ENCODE data around the gene USP25. TPM values are rescaled to one million over a fixed set of nuclear protein-coding genes. Genes with fewer than 3 reads are reported as not detected.
"Not testable (repeated sequence)": the region's sequence is repeated elsewhere in the genome, so short reads cannot be mapped to it uniquely, and the experiment has no call there.

USP25 gene
- total and polyA plus RNA-seq, 8 donors = 8.2 to 91.6 (median 25.5) TPM

- DNase-seq = no peak
- 0 to 1% (median 0%) methylated on average over 20 to 30 of the region's 30 CpGs for WGBS, 5 donors
These were observed 881 bp downstream of the USP25 start for GRCh38 chr21:15730484-15731242.

DNA sequence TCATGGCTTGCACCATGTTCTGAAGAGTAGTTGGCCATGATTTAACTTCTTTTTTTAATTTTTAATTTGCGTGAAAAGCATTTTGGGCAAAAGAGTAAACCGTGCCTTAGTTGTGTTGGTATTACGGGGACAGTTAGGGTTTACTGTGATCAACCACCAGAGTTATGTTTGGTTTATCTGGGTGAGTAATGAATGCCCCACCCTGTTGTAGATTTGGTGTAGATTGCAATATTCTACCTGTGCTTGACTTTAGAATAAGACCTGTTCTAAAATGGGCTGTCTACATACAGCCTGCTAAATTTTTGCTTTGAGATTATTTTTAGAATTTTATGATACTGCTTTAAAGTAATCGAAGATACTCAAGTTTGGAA lies 1.4 kb downstream of the USP25 start:
- intact Hi-C loops (cut with DNase I; ENCODE audit: low total_unique reads) = no loop called here
- no peaks in the 10 kb centered on the region for H3K27me3 ChIP-seq
- no peak for TF ChIP-seq POLR2A (IDR thresholded peaks at IDR 0.05)
- TF ChIP-seq EP300 (IDR thresholded peaks at IDR 0.05) = no peak
- DNase-seq = no peak
- no peaks in the 10 kb centered on the region for H3K36me3 ChIP-seq
- H3K4me1 ChIP-seq = peaks cover 8 to 60% (median 39%) of the 10 kb centered on the region in 4 donors
- no peaks in the 10 kb centered on the region for H3K9me3 ChIP-seq
- peak overlapping the region in 4 of 5 donors; percentile 94 to 99 (median 98) for H3K27ac ChIP-seq
- WGBS, 5 donors = 3 to 10% (median 6%) methylated on average over 4 of the region's 4 CpGs
- H3K4me3 ChIP-seq = peak overlapping the region; percentile 75 to 90 (median 84)

More at GRCh38 chr21:15730484-15731242, 881 bp downstream of the USP25 start:
- Histone ChIP-seq H3K36me3 (no peaks in the 10 kb centered on the region), H3K27ac (peak overlapping the region; percentile 94 to 99 (median 98)), H3K9me3 (no peaks in the 10 kb centered on the region), H3K4me3 (peak overlapping the region; percentile 75 to 90 (median 84)), H3K4me1 (peaks cover 2 to 55% (median 36%) of the 10 kb centered on the region in 4 donors), H3K27me3 (no peaks in the 10 kb centered on the region)
- intact Hi-C loops (cut with DNase I; ENCODE audit: low total_unique reads) = no loop called here
- TF ChIP-seq POLR2AphosphoS5 (IDR thresholded peaks at IDR 0.05) (no peak), EP300 (IDR thresholded peaks at IDR 0.05) (no peak), POLR2A (IDR thresholded peaks at IDR 0.05) (no peak), CTCF (IDR thresholded peaks at IDR 0.05) (no peak)

- DNase-seq = peak in 1 of 2 donors; percentile 81
- intact Hi-C loops (cut with DNase I; ENCODE audit: low total_unique reads) = no loop called here
- TF ChIP-seq POLR2AphosphoS5 (IDR thresholded peaks at IDR 0.05) (peak in 2 of 3 donors; percentile 27 to 33), POLR2A (IDR thresholded peaks at IDR 0.05) (no peak)
- Histone ChIP-seq H3K4me1 (peaks cover 15 to 71% (median 44%) of the 10 kb centered on the region in 4 donors), H3K9me3 (no peaks in the 10 kb centered on the region), H3K36me3 (no peaks in the 10 kb centered on the region), H3K4me3 (peak overlapping the region; percentile 75 to 90 (median 84)), H3K27ac (peak overlapping the region in 4 of 5 donors; percentile 17 to 99 (median 98)), H3K27me3 (no peaks in the 10 kb centered on the region)
- 3 to 12% (median 7%) methylated on average over 6 of the region's 6 CpGs for WGBS, 5 donors
These were observed 2.7 kb downstream of the USP25 start for GRCh38 chr21:15732290-15732995.

DNA sequence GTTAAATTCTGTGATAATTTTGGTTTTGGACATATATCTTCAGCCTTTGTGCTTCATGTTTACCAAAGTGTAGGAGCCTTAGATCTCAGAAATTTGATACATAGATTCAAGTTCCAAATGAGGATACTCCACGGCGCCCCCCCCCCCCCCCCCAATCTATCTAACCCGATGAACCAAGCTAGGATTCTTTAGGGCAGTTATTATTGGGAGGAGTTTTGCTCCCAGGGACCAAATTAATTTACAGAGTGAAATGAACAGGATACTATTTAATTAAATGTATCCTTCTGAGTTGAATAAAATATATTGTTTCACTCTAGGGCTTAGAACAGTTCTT lies 3.2 kb downstream of the USP25 start:
- no peaks in the 10 kb centered on the region for H3K9me3 ChIP-seq
- H3K27ac ChIP-seq = peak overlapping the region in 3 of 5 donors; percentile 98 to 99 (median 98)
- H3K4me1 ChIP-seq = peaks cover 15 to 71% (median 44%) of the 10 kb centered on the region in 4 donors
- intact Hi-C loops (cut with DNase I; ENCODE audit: low total_unique reads) = no loop called here
- no peaks in the 10 kb centered on the region for H3K27me3 ChIP-seq
- H3K4me3 ChIP-seq = peak overlapping the region; percentile 75 to 90 (median 84)
- no peaks in the 10 kb centered on the region for H3K36me3 ChIP-seq
- WGBS, 5 donors = 3 to 16% (median 15%) methylated on average over 3 of the region's 3 CpGs
- TF ChIP-seq EP300 (IDR thresholded peaks at IDR 0.05) = no peak
- no peak for TF ChIP-seq POLR2A (IDR thresholded peaks at IDR 0.05)
- no peak for TF ChIP-seq POLR2AphosphoS5 (IDR thresholded peaks at IDR 0.05)
- no peak for TF ChIP-seq CTCF (IDR thresholded peaks at IDR 0.05)
- no peak for DNase-seq

DNA sequence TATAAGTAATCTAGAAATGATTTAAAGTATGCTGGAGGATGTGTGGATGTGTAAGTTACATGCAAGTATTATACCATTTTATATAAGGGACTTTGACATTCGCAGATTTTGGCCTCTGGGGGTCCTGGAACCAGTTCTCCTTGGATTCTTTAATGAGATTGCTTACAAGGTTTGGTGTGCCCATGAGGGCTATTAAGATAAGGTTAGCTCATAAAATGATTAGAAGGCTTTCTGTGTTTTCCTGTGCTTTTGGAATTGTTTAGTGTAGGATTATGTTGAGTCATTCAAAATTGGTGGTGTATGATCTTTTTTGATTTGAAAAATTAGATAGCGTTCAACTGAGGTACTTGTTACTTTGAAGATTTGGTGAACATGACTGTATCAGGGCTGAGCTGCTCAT lies 5.6 kb downstream of the USP25 start:
- H3K27ac ChIP-seq = peak overlapping the region in 2 of 5 donors; percentile 22 to 41
- no peaks in the 10 kb centered on the region for H3K27me3 ChIP-seq
- no peak overlapping the region for H3K4me3 ChIP-seq
- H3K36me3 ChIP-seq = no peaks in the 10 kb centered on the region
- no peak for TF ChIP-seq POLR2AphosphoS5 (IDR thresholded peaks at IDR 0.05)
- no peak for TF ChIP-seq EP300 (IDR thresholded peaks at IDR 0.05)
- TF ChIP-seq POLR2A (IDR thresholded peaks at IDR 0.05) = no peak
- TF ChIP-seq CTCF (IDR thresholded peaks at IDR 0.05) = no peak
- H3K9me3 ChIP-seq = no peaks in the 10 kb centered on the region
- WGBS, 5 donors = 59 to 73% (median 68%) methylated on average over 2 of the region's 2 CpGs
- peaks cover 29 to 86% (median 59%) of the 10 kb centered on the region in 4 donors for H3K4me1 ChIP-seq
- DNase-seq = no peak
- intact Hi-C loops (cut with DNase I; ENCODE audit: low total_unique reads) = no loop called here

GRCh38 chr21:15735931-15736330 lies 6.1 kb downstream of the USP25 start:
- H3K27me3 ChIP-seq; intact Hi-C loops (cut with DNase I; ENCODE audit: low total_unique reads); H3K9me3 ChIP-seq; DNase-seq; H3K4me3 ChIP-seq; H3K36me3 ChIP-seq: not testable (repeated sequence)
- WGBS, 5 donors = 20 to 41% (median 29%) methylated on average over 4 of the region's 4 CpGs
- peak overlapping the region in 2 of 5 donors; percentile 22 to 41 for H3K27ac ChIP-seq
- H3K4me1 ChIP-seq = peaks cover 32 to 91% (median 63%) of the 10 kb centered on the region in 4 donors

- DNase-seq; H3K27me3 ChIP-seq; H3K4me3 ChIP-seq; H3K27ac ChIP-seq; intact Hi-C loops (cut with DNase I; ENCODE audit: low total_unique reads); H3K9me3 ChIP-seq; H3K36me3 ChIP-seq: not testable (repeated sequence)
- WGBS, 5 donors = 40 to 59% (median 50%) methylated on average over 10 of the region's 10 CpGs
- peaks cover 36 to 92% (median 73%) of the 10 kb centered on the region in 4 donors for H3K4me1 ChIP-seq
These were observed 9.0 kb downstream of the USP25 start for GRCh38 chr21:15738779-15739178.
